ENCODE data around the gene BCR. TPM values are rescaled to one million over a fixed set of nuclear protein-coding genes. Genes with fewer than 3 reads are reported as not detected.

Gene BCR
- polyA plus RNA-seq, 1 experiment: 21.4 TPM

GRCh38 chr22:23286296-23286695 is 106.0 kb downstream of the BCR start:
- POLR2A ChIA-PET: interaction anchor here (0.6 kb wide), 1 partner anchor 1708 kb away, joined by 4 read pairs; no protein-coding TSS in a partner anchor
- TF ChIP-seq, protein P1, sequence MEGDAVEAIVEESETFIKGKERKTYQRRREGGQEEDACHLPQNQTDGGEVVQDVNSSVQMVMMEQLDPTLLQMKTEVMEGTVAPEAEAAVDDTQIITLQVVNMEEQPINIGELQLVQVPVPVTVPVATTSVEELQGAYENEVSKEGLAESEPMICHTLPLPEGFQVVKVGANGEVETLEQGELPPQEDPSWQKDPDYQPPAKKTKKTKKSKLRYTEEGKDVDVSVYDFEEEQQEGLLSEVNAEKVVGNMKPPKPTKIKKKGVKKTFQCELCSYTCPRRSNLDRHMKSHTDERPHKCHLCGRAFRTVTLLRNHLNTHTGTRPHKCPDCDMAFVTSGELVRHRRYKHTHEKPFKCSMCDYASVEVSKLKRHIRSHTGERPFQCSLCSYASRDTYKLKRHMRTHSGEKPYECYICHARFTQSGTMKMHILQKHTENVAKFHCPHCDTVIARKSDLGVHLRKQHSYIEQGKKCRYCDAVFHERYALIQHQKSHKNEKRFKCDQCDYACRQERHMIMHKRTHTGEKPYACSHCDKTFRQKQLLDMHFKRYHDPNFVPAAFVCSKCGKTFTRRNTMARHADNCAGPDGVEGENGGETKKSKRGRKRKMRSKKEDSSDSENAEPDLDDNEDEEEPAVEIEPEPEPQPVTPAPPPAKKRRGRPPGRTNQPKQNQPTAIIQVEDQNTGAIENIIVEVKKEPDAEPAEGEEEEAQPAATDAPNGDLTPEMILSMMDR (IDR thresholded peaks at IDR 0.05; ENCODE audit: low read depth, low read length): no peak

DNA sequence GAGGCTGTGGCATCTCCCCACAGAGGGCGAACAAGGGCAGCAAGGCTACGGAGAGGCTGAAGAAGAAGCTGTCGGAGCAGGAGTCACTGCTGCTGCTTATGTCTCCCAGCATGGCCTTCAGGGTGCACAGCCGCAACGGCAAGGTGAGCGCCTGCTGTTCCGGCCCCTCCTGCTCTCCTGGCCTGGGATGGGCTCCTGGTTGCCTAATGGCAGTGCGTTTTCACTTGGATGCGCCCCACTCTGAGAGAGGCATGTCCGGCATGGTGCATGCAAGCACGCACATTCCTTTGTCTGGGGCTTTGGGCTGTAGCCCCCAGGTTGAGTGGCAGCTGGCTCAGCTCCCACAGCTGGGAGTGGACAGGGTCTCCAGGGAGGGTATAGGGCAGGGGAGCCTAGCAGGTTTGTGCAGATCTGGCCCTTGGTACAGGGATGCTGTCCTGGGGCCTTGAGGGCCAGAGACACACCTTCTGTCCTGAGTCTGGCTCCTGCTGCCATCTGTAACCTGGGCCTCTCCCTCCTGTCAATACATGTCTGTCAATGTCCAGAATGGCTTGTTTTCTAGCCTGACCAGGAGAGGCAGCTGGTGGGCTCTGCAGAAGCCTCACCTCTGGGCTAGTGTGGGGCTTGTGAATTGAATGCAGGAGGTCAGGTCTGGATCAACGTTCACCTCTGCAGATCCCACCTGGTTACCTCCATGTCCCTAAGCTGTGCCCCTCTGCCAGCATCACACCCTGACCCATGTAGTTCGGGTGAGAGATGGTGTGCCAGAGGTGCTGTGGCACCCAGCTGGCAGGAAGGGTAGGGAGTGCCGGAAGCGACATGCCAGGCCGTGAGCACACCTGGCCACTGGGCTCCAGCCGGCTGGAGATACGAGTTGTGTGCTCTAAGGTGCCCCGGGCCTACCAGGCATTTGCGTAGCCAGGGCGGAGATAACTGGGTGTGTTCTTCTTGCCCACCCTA is 107.1 kb downstream of the BCR start:
- ChIA-PET CTCF (no interaction called here), POLR2A (interaction anchor here (0.5 to 0.6 kb wide), 2 partner anchors 120 to 1710 kb away, joined by 3 to 4 read pairs; no protein-coding TSS in a partner anchor)
- no peaks in the 10 kb centered on the region for H3K27me3 ChIP-seq (ENCODE audit: control insufficient read depth, insufficient read depth, low read length)
- H3K4me3 ChIP-seq (ENCODE audit: low read depth, low read length): no peak overlapping the region
- no peaks in the 10 kb centered on the region; the same call in 1 of the 2 replicates for H3K9me3 ChIP-seq (ENCODE audit: control insufficient read depth, insufficient read depth, low read length)
- no peak overlapping the region for H3K27ac ChIP-seq (ENCODE audit: low read depth, low read length)
- DNase-seq (ENCODE audit: low read depth, low spot score): no peak
- TF ChIP-seq, protein P1 (IDR thresholded peaks at IDR 0.05; ENCODE audit: low read depth, low read length): no peak

More at GRCh38 chr22:23286296-23286695, 106.0 kb downstream of the BCR start:
- CTCF ChIA-PET: interaction anchor here (1.3 to 1.9 kb wide), 2 partner anchors 108 to 112 kb away, joined by 6 to 12 read pairs; no protein-coding TSS in a partner anchor
- Histone ChIP-seq H3K9me3 (ENCODE audit: control insufficient read depth, insufficient read depth, low read length) (no peaks in the 10 kb centered on the region; the same call in 1 of the 2 replicates), H3K27me3 (ENCODE audit: control insufficient read depth, insufficient read depth, low read length) (no peaks in the 10 kb centered on the region), H3K4me3 (ENCODE audit: low read depth, low read length) (no peak overlapping the region), H3K27ac (ENCODE audit: low read depth, low read length) (no peak overlapping the region)
- DNase-seq (ENCODE audit: low read depth, low spot score): no peak

DNA sequence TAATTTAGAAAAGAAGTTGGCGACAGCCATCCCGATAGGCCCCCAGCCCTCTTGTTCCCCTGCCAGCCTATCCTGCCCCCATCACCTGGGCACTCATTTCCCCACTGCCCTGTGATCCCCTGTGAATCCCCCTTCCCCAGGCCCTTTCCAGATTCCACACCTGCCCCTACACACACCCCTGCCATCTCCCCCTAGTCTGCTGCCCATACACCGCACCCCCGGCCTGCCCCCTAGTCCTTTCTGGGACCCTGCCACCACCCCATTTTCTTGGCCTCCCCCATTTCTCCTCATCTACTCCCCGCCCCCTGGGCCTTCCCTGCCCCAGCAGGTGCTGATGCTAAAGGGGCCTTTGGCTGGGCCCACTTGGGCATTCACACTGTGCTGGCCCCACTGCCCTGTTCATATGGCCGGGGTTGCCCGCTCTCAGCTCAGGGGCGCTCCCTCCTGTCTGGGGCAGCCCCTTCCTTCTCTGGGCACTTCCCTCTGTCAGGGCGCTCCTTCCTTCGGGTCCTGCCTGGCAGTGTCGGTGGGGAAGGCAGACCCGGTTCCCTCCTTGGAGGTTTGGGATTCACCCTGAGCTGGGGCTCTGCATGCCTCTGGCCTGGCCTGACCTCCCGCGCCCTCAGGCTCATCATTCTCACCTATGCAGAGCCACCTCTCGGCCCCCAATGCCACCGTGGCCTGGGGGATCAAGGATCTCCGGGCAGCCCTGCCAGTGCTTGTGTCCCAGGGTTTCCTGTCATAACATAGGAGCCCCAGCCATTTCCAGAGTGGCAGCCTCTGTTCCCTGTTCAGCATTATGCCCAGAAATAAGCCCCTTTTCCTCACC is 108.2 kb downstream of the BCR start:
- TF ChIP-seq, protein P1 (IDR thresholded peaks at IDR 0.05; ENCODE audit: low read depth, low read length): no peak
- Histone ChIP-seq H3K27ac (ENCODE audit: low read depth, low read length) (no peak overlapping the region), H3K27me3 (ENCODE audit: control insufficient read depth, insufficient read depth, low read length) (no peaks in the 10 kb centered on the region), H3K9me3 (ENCODE audit: control insufficient read depth, insufficient read depth, low read length) (no peaks in the 10 kb centered on the region), H3K4me3 (ENCODE audit: low read depth, low read length) (no peak overlapping the region)
- ChIA-PET CTCF (interaction anchor here (0.6 to 1.5 kb wide), 2 partner anchors 45 to 329 kb away, joined by 3 to 8 read pairs; no protein-coding TSS in a partner anchor), POLR2A (no interaction called here)
- DNase-seq (ENCODE audit: low read depth, low spot score): no peak

- no peak overlapping the region for H3K27ac ChIP-seq (ENCODE audit: low read depth, low read length)
- no peak overlapping the region for H3K4me3 ChIP-seq (ENCODE audit: low read depth, low read length)
- ChIA-PET CTCF (interaction anchor here (0.6 to 3.4 kb wide), 11 partner anchors 9 to 330 kb away, joined by 3 to 76 read pairs (median 5); partner anchors contain the start of genes BCR and RAB36), POLR2A (no interaction called here)
- no peaks in the 10 kb centered on the region for H3K9me3 ChIP-seq (ENCODE audit: control insufficient read depth, insufficient read depth, low read length)
- TF ChIP-seq, protein P1 (IDR thresholded peaks at IDR 0.05; ENCODE audit: low read depth, low read length): no peak
- H3K27me3 ChIP-seq (ENCODE audit: control insufficient read depth, insufficient read depth, low read length): no peaks in the 10 kb centered on the region
- DNase-seq (ENCODE audit: low read depth, low spot score): no peak
Observed at GRCh38 chr22:23289130-23289503, 108.8 kb downstream of the BCR start.
